K562 (cell line): ENCODE measurements around the gene ENTPD3. TPM values are rescaled to one million over a fixed set of nuclear protein-coding genes. Genes with fewer than 3 reads are reported as not detected.

Experiments
- ARID3A ChIP-seq: IDR thresholded peaks from 2 replicates; pipeline ENCODE4 v1.6.1; 2012; ENCODE audit warnings: low read depth, low read length, improper control_type of control experiment, borderline replicate concordance
- CBFB ChIP-seq: sonication (generic); formaldehyde crosslinking; IDR thresholded peaks from 2 replicates; pipeline ENCODE4 v1.4.0; 2020; ENCODE audit warnings: mild to moderate bottlenecking, missing genetic modification reagents
- CC2D1A ChIP-seq: fragments of 450-650 bp; IDR thresholded peaks from 2 replicates; pipeline ENCODE4 v1.6.1; 2017; ENCODE audit warnings: mild to moderate bottlenecking
- CHAMP1 ChIP-seq: fragments of 450-650 bp; IDR thresholded peaks from 2 replicates; pipeline ENCODE4 v1.6.1; 2016; ENCODE audit warnings: mild to moderate bottlenecking
- DMBX1 ChIP-seq: fragments of 250-450 bp; sonication (Bioruptor Pico); IDR thresholded peaks from 2 replicates; pipeline ENCODE4 v1.8.0; 2022; ENCODE audit warnings: inconsistent platforms, mild to moderate bottlenecking, moderate library complexity, borderline replicate concordance
- ELK1 ChIP-seq: sonication (generic); formaldehyde crosslinking; IDR thresholded peaks from 2 replicates; pipeline ENCODE4 v1.8.1; 2022; ENCODE audit warnings: missing genetic modification reagents
- EP300 ChIP-seq: IDR thresholded peaks from 2 replicates; pipeline ENCODE4 v1.6.1; 2012; ENCODE audit warnings: low read length, improper control_type of control experiment
- ETV1 ChIP-seq: fragments of 450-650 bp; conservative IDR thresholded peaks from 2 replicates; pipeline ENCODE4 v1.6.1; 2016; ENCODE audit warnings: missing genetic modification characterization, control low read depth, low read depth, missing compliant biosample characterization
- ETV5 ChIP-seq: sonication (generic); formaldehyde crosslinking; IDR thresholded peaks from 2 replicates; pipeline ENCODE4 v1.4.0; 2020; ENCODE audit warnings: low read depth, mild to moderate bottlenecking, missing genetic modification reagents
- FOXM1 ChIP-seq, 2 experiments: fragments of 450-650 bp in 1 of 2; sonication (generic) in 1 of 2; formaldehyde crosslinking in 1 of 2; IDR thresholded peaks; 2 replicates each; pipeline versions ENCODE4 v1.6.1 to v1.9.0; 2017 to 2022; ENCODE audit warnings: low read depth in 2 of 2, mild to moderate bottlenecking in 2 of 2, missing genetic modification reagents in 1 of 2, moderate library complexity in 1 of 2
- HDAC1 ChIP-seq, 2 experiments: fragments of 450-650 bp; IDR thresholded peaks; 2 replicates each; pipeline ENCODE4 v1.6.1; 2016 to 2017; ENCODE audit warnings: inconsistent platforms in 1 of 2, mild to moderate bottlenecking in 1 of 2, moderate library complexity in 1 of 2
- NCOA4 ChIP-seq: fragments of 450-650 bp; IDR thresholded peaks from 2 replicates; pipeline ENCODE4 v1.6.1; 2018; ENCODE audit warnings: mild to moderate bottlenecking; ENCODE audit not compliant: partially characterized antibody
- PHF21A ChIP-seq: fragments of 450-650 bp; IDR thresholded peaks from 2 replicates; pipeline ENCODE4 v1.6.1; 2017; ENCODE audit warnings: low read depth, borderline replicate concordance
- SMAD4 ChIP-seq: fragments of 250-450 bp; sonication (Bioruptor Pico); conservative IDR thresholded peaks from 2 replicates; pipeline ENCODE4 v1.8.0; 2021; ENCODE audit warnings: inconsistent platforms, mild to moderate bottlenecking, moderate library complexity
- TCF3 ChIP-seq: sonication (generic); formaldehyde crosslinking; IDR thresholded peaks from 2 replicates; pipeline ENCODE4 v1.4.0; 2020; ENCODE audit warnings: mild to moderate bottlenecking, missing genetic modification reagents
- ZNF175 ChIP-seq: fragments of 200-800 bp; sonication (Bioruptor generic); IDR thresholded peaks from 2 replicates; pipeline ENCODE4 v1.6.1; 2016; ENCODE audit warnings: low read depth, mild to moderate bottlenecking, missing genetic modification characterization, missing compliant biosample characterization
- ZNF592 ChIP-seq: fragments of 450-650 bp; IDR thresholded peaks from 2 replicates; pipeline ENCODE4 v1.6.1; 2017; ENCODE audit warnings: antibody characterized with exemption, mild to moderate bottlenecking
- polyA plus RNA-seq, 8 experiments: library from polyadenylated mRNA; depleted of rRNA in 4 of 8; stranded (reverse) in 5 of 8; unstranded in 3 of 8; fragments of >200 nt; fragmentation: Nextera tagmentation in 2 of 8; fragmentation: Illumina TruSeq in 1 of 8; extraction: Ambion mirVana in 2 of 8; extraction: Trizol in 1 of 8; gene quantifications; 2 replicates each; pipeline versions ENCODE4 v1.2.1 to v1.2.3, GENCODE V29; 2011 to 2014; ENCODE audit warnings: inconsistent platforms in 1 of 8, missing spikeins in 1 of 8
- total RNA-seq, 7 experiments: library from RNA; depleted of rRNA in 6 of 7; stranded (reverse); fragments of >200 nt in 6 of 7; fragmentation: Illumina TruSeq in 2 of 7; extraction: Trizol in 2 of 7; gene quantifications; 2 replicates each; pipeline versions ENCODE4 v1.2.1 to v1.2.3, GENCODE V29; 2011 to 2021; ENCODE audit warnings: low replicate concordance in 1 of 7

The ENTPD3 gene
- total and polyA plus RNA-seq, 9 of the 15 experiments (the other 6 are each of a cell fraction or from before 2014, with no cell fraction given), result 0.23 to 2.1 (median 0.58) TPM

GRCh38 chr3:40379674-40380306 is 7.2 kb upstream of the ENTPD3 start (continued):
- peak; percentile 21; the same call in 1 of the 2 replicates for TF ChIP-seq ARID3A
- TF ChIP-seq TCF3 (CRISPR knock-in tag), result 0 out of 2 replicates have a peak, but pooled peaks have one; percentile 6
- TF ChIP-seq CBFB, result no peak
- TF ChIP-seq ELK1 (CRISPR knock-in tag), result no peak
- TF ChIP-seq PHF21A, result no peak
- peak; percentile 18 for TF ChIP-seq NCOA4
- TF ChIP-seq SMAD4 (CRISPR knock-in tag), result peak; percentile 95
- peak; percentile 82 for TF ChIP-seq DMBX1 (CRISPR knock-in tag)
- peak; percentile 69 for TF ChIP-seq ETV1 (tag)
- 0 out of 2 replicates have a peak, but pooled peaks have one; percentile 27 for TF ChIP-seq CC2D1A
- peak; percentile 40; the same call in 1 of the 2 replicates for TF ChIP-seq ZNF592
- TF ChIP-seq EP300, result peak; percentile 53; the same call in 1 of the 2 replicates
- peak; percentile 85 for TF ChIP-seq ETV5 (CRISPR knock-in tag)
- peak; percentile 24; the same call in 1 of the 2 replicates for TF ChIP-seq CHAMP1
- 0 out of 4 replicates have a peak, but pooled peaks of 1 of the 2 experiments have one; percentile 12 for TF ChIP-seq HDAC1 (IDR thresholded peaks at IDR 0.05)
- TF ChIP-seq FOXM1 (IDR thresholded peaks at IDR 0.05; ENCODE audit: low read depth), result peak; percentile 24; the same call in 1 of the 2 replicates
- TF ChIP-seq FOXM1 (CRISPR knock-in tag; IDR thresholded peaks at IDR 0.05; ENCODE audit: low read depth), result no peak
- 0 out of 2 replicates have a peak, but pooled peaks have one; percentile 58 for TF ChIP-seq ZNF175
